Hepatocyte (in vitro differentiated cells): ENCODE results near the gene PRDM16.

ENCODE experiments used
- CTCF ChIP-seq: fragments of 200-600 bp; sonication (generic); IDR thresholded peaks from 2 replicates; pipeline ENCODE4 v1.5.1; 2016; ENCODE audit warnings: antibody characterized with exemption, mild to moderate bottlenecking; ENCODE audit not compliant: poor library complexity
- EZH2 ChIP-seq: fragments of 200-600 bp; sonication (generic); IDR thresholded peaks from 2 replicates; pipeline ENCODE4 v1.6.1; 2016; ENCODE audit warnings: antibody characterized with exemption, mild to moderate bottlenecking, borderline replicate concordance
- EZH2phosphoT487 ChIP-seq: fragments of 200-600 bp; sonication (generic); IDR thresholded peaks from one replicate; pipeline ENCODE4 v1.6.1; 2018; ENCODE audit warnings: antibody characterized with exemption, mild to moderate bottlenecking, low read depth, moderate library complexity; ENCODE audit not compliant: unreplicated experiment, severe bottlenecking

- no peak for TF ChIP-seq CTCF
- no peak for TF ChIP-seq EZH2
- TF ChIP-seq EZH2phosphoT487: no peak
These were observed 403.3 kb downstream of the PRDM16 start for GRCh38 chr1:3472088-3472850.
